ENCODE measurements around the gene ARV1. TPM values are rescaled to one million over a fixed set of nuclear protein-coding genes. Genes with fewer than 3 reads are reported as not detected.

The ARV1 gene
- total RNA-seq (2022) = 41.8 and 51.8 TPM in 2 replicates
- Bru-seq, nascent RNA = percentile 89 among the genes with signal in this experiment
- BruChase-seq, experiment 1, labeled RNA remaining after a 6-hour chase = percentile 84 among the genes with signal in this experiment
- percentile 86 among the genes with signal in this experiment for BruChase-seq, experiment 2, labeled RNA remaining after a 2-hour chase
- long read RNA-seq, transcript ARV1-201 (6 exons, 1,335 nt) = major isoform, 104 of 123 reads
- long read RNA-seq, partial matches to known transcripts = 1 of 123 reads
- long read RNA-seq, other reads (novel, unspliced or antisense) = 16 of 123 reads

DNA sequence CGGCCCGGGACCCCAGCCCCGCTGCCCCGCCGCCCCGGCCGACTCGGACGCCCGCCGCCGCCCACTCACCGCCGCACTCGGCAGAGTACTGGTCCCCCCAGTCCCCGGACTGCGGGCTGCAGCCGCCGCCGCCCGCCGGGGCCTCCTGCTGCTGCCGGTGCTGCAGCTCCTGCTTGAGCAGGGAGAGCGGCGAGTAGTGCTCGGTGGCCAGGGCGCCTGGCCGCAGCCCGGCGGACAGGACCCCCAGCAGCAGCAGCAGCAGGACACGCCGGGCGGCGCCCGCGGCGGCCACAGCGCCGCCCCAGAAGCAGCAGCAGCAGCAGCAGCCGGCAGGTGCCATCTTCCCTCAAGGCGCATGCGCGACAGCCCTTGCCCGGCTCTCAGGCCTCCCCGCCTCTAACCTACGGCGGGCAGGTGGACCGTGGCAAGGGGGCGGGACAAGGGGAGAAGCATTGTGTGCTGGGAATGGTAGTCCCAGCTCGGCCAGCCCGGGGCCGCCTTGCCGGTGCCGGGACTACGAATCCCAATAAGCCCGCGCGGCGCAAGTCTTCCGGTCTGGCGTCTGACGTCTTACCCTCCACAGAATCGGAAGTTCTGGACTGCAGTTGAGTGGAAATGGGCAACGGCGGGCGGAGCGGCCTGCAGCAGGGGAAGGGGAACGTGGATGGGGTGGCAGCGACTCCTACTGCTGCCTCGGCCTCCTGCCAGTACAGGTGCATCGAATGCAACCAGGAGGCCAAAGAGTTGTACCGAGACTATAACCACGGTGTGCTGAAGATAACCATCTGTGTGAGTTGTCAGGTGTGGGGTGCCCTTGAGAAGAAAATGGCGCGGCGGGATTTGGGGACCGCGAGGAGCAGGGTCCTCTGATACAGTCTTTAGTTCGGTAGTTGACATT lies at the start of gene ARV1, which contains the start of gene TTC13:
Gene ARV1, plus strand, starts transcription at position 604 of the 898 bp plus-strand sequence. Its CDS starts 12 bp downstream, at position 616.
Gene TTC13, minus strand, starts transcription at position 371 of the 898 bp plus-strand sequence. Its CDS starts 31 bp downstream, at position 340.
- Mint-ChIP-seq H3K4me1 (ENCODE audit: insufficient read depth, unreplicated experiment) (peaks cover 7% of the 10 kb centered on the region), H3K36me3 (ENCODE audit: insufficient read depth, unreplicated experiment) (no peaks in the 10 kb centered on the region)
- BruUV-seq (replicated peaks) = no TSS peak

GRCh38 chr1:230930986-230931385 lies 47.9 kb upstream of the ARV1 start:
- Mint-ChIP-seq H3K27me3 (ENCODE audit: insufficient read depth, unreplicated experiment) (no peaks in the 10 kb centered on the region), H3K27ac (ENCODE audit: low read depth, unreplicated experiment) (no peak overlapping the region), H3K9me3 (ENCODE audit: unreplicated experiment) (no peaks in the 10 kb centered on the region), H3K4me3 (ENCODE audit: unreplicated experiment) (no peak overlapping the region), H3K36me3 (ENCODE audit: insufficient read depth, unreplicated experiment) (peaks cover 31% of the 10 kb centered on the region), H3K4me1 (ENCODE audit: insufficient read depth, unreplicated experiment) (peaks cover 8% of the 10 kb centered on the region)
- TF ChIP-seq, protein P1, sequence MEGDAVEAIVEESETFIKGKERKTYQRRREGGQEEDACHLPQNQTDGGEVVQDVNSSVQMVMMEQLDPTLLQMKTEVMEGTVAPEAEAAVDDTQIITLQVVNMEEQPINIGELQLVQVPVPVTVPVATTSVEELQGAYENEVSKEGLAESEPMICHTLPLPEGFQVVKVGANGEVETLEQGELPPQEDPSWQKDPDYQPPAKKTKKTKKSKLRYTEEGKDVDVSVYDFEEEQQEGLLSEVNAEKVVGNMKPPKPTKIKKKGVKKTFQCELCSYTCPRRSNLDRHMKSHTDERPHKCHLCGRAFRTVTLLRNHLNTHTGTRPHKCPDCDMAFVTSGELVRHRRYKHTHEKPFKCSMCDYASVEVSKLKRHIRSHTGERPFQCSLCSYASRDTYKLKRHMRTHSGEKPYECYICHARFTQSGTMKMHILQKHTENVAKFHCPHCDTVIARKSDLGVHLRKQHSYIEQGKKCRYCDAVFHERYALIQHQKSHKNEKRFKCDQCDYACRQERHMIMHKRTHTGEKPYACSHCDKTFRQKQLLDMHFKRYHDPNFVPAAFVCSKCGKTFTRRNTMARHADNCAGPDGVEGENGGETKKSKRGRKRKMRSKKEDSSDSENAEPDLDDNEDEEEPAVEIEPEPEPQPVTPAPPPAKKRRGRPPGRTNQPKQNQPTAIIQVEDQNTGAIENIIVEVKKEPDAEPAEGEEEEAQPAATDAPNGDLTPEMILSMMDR (IDR thresholded peaks at IDR 0.05; ENCODE audit: unreplicated experiment) = no peak
- ChIA-PET POLR2A (interaction anchor here (1.6 to 1.7 kb wide), 2 partner anchors 9 to 11 kb away, joined by 4 to 5 read pairs; no protein-coding TSS in a partner anchor), CTCF (interaction anchor here (0.6 to 3.4 kb wide), 7 partner anchors 13 to 280 kb away, joined by 3 to 18 read pairs (median 5); no protein-coding TSS in a partner anchor)
- DNase-seq (ENCODE audit: unreplicated experiment) = peak; percentile 33
- intact Hi-C loops (cut with micrococcal nuclease) = no loop called here
- BruUV-seq (replicated peaks) = no TSS peak

More for the DNA sequence above, at the start of gene ARV1, which contains the start of gene TTC13:
- TF ChIP-seq, protein P1 (IDR thresholded peaks at IDR 0.05; ENCODE audit: unreplicated experiment) = peak; percentile 15
- peak; percentile 100 for DNase-seq (ENCODE audit: unreplicated experiment)
- CTCF ChIA-PET = interaction anchor here (0.6 to 1.6 kb wide), 17 partner anchors 9 to 684 kb away, joined by 3 to 6 read pairs (median 3); no protein-coding TSS in a partner anchor
- Mint-ChIP-seq H3K27me3 (ENCODE audit: insufficient read depth, unreplicated experiment) (no peaks in the 10 kb centered on the region), H3K4me3 (ENCODE audit: unreplicated experiment) (no peak within 1 kb of the TSS), H3K27ac (ENCODE audit: low read depth, unreplicated experiment) (peak within 1 kb of the TSS; percentile 83), H3K9me3 (ENCODE audit: unreplicated experiment) (no peaks in the 10 kb centered on the region)
- POLR2A ChIA-PET = interaction anchor here (0.6 to 4.7 kb wide), 50 partner anchors 12 to 1810 kb away, joined by 3 to 76 read pairs (median 4); partner anchors contain the start of genes EXOC8, FAM89A, GNPAT and SPRTN
- intact Hi-C loops (cut with micrococcal nuclease) = loop anchor here (2.0 to 5.0 kb wide), 7 partner anchors 38 to 346 kb away; partner anchors contain the start of gene COG2

GRCh38 chr1:230935852-230936251 lies 43.0 kb upstream of the ARV1 start:
- CTCF ChIA-PET = interaction anchor here (0.6 to 1.5 kb wide), 5 partner anchors 13 to 649 kb away, joined by 3 to 9 read pairs (median 3); no protein-coding TSS in a partner anchor
- Mint-ChIP-seq H3K4me3 (ENCODE audit: unreplicated experiment) (no peak overlapping the region), H3K36me3 (ENCODE audit: insufficient read depth, unreplicated experiment) (peaks cover 17% of the 10 kb centered on the region), H3K27me3 (ENCODE audit: insufficient read depth, unreplicated experiment) (no peaks in the 10 kb centered on the region), H3K9me3 (ENCODE audit: unreplicated experiment) (no peaks in the 10 kb centered on the region), H3K27ac (ENCODE audit: low read depth, unreplicated experiment) (no peak overlapping the region), H3K4me1 (ENCODE audit: insufficient read depth, unreplicated experiment) (peaks cover 8% of the 10 kb centered on the region)
- DNase-seq (ENCODE audit: unreplicated experiment) = no peak
- POLR2A ChIA-PET = interaction anchor here (0.6 kb wide), 1 partner anchor 128 kb away, joined by 3 read pairs; no protein-coding TSS in a partner anchor
- intact Hi-C loops (cut with micrococcal nuclease) = no loop called here
- TF ChIP-seq, protein P1 (IDR thresholded peaks at IDR 0.05; ENCODE audit: unreplicated experiment) = no peak
- BruUV-seq (replicated peaks) = no TSS peak

Measured in MCF 10A (cell line).